Astrocyte (in vitro differentiated cells and primary cell): ENCODE results near the gene COPS9.

Experiments used
- EZH2 ChIP-seq: IDR thresholded peaks from 2 replicates; pipeline ENCODE4 v1.6.1; 2012; ENCODE audit warnings: mild to moderate bottlenecking, low read length, inconsistent platforms; ENCODE audit not compliant: insufficient read depth
- TF ChIP-seq, protein P1 (sequence below): IDR thresholded peaks from 2 replicates; pipeline ENCODE4 v1.5.1; 2011; ENCODE audit warnings: low read depth, mild to moderate bottlenecking, inconsistent platforms, low read length, moderate library complexity; ENCODE audit not compliant: insufficient read depth

GRCh38 chr2:240167588-240167880 is 31.4 kb upstream of the COPS9 start:
- TF ChIP-seq, protein P1, sequence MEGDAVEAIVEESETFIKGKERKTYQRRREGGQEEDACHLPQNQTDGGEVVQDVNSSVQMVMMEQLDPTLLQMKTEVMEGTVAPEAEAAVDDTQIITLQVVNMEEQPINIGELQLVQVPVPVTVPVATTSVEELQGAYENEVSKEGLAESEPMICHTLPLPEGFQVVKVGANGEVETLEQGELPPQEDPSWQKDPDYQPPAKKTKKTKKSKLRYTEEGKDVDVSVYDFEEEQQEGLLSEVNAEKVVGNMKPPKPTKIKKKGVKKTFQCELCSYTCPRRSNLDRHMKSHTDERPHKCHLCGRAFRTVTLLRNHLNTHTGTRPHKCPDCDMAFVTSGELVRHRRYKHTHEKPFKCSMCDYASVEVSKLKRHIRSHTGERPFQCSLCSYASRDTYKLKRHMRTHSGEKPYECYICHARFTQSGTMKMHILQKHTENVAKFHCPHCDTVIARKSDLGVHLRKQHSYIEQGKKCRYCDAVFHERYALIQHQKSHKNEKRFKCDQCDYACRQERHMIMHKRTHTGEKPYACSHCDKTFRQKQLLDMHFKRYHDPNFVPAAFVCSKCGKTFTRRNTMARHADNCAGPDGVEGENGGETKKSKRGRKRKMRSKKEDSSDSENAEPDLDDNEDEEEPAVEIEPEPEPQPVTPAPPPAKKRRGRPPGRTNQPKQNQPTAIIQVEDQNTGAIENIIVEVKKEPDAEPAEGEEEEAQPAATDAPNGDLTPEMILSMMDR, result no peak
- TF ChIP-seq EZH2, result no peak
